Kidney (tissue), 14 donors: ENCODE results near the gene PXDN. TPM values are rescaled to one million over a fixed set of nuclear protein-coding genes. Genes with fewer than 3 reads are reported as not detected.

Experiments
- DNase-seq, 5 donors: peaks; one replicate each; pipeline ENCODE4 v3.0.0-alpha.2; 2013 to 2020
- FAIRE-seq: peaks from 2 replicates; lab custom pipeline; 2012; peaks lifted over from hg19 to GRCh38; lab: Jason Lieb, UNC
- H3K27ac ChIP-seq, 2 donors: one replicate each; pipeline ENCODE4 v1.7.0; 2013; ENCODE audit warnings: low read depth in 2 of 2, low read length in 2 of 2, inconsistent platforms in 1 of 2
- H3K27me3 ChIP-seq: one replicate; pipeline ENCODE4 v1.7.1; 2013; ENCODE audit warnings: low read length, inconsistent platforms; ENCODE audit not compliant: control insufficient read depth, insufficient read depth
- H3K36me3 ChIP-seq, 3 donors: one replicate each; pipeline versions ENCODE4 v1.7.0 to v1.7.1; 2013; ENCODE audit warnings: low read length in 3 of 3, control low read depth in 1 of 3, inconsistent platforms in 1 of 3; ENCODE audit not compliant: insufficient read depth in 3 of 3, control insufficient read depth in 2 of 3
- H3K4me1 ChIP-seq, 3 donors: one replicate each; pipeline versions ENCODE4 v1.7.0 to v1.7.1; 2013; ENCODE audit warnings: low read length in 3 of 3, inconsistent platforms in 1 of 3, low read depth in 1 of 3; ENCODE audit not compliant: control insufficient read depth in 2 of 3, insufficient read depth in 2 of 3
- H3K4me3 ChIP-seq, 3 donors: one replicate each; pipeline versions ENCODE4 v1.7.0 to v1.8.1; 2013; ENCODE audit warnings: low read length in 3 of 3, control low read depth in 1 of 3, inconsistent platforms in 1 of 3
- H3K9ac ChIP-seq, 3 donors: one replicate each; pipeline versions ENCODE4 v1.7.0 to v1.7.1; 2013; ENCODE audit warnings: low read length in 3 of 3, control low read depth in 1 of 3, inconsistent platforms in 1 of 3
- H3K9me3 ChIP-seq, 3 donors: one replicate each; pipeline versions ENCODE4 v1.7.0 to v1.7.1; 2013; ENCODE audit warnings: low read length in 3 of 3, control low read depth in 1 of 3, inconsistent platforms in 1 of 3; ENCODE audit not compliant: control insufficient read depth in 2 of 3, insufficient read depth in 1 of 3
- CTCF ChIP-seq: IDR thresholded peaks from 3 replicates; pipeline ENCODE4 v1.5.1; 2012; ENCODE audit warnings: mild to moderate bottlenecking, moderate library complexity, borderline replicate concordance; ENCODE audit not compliant: insufficient read depth; ENCODE audit errors: extremely low read depth
- intact Hi-C: fragments of 100-400 bp; cut with DNase I; formaldehyde crosslinking; loops from one replicate; pipeline ENCODE4 v1.11.1; 2022
- polyA plus RNA-seq: library from polyadenylated mRNA; stranded (reverse); fragments of 350-450 nt; fragmentation: Illumina TruSeq; extraction: RNeasy Lipid Tissue Mini Kit (QIAGEN cat#74804); gene quantifications from one replicate; pipeline ENCODE4 v1.2.3, GENCODE V29; 2014; ENCODE audit warnings: low read depth, low replicate concordance; ENCODE audit not compliant: insufficient read depth
- total RNA-seq: library from RNA; stranded (reverse); fragmentation: NEBNext Ultra II Directional; extraction: Animal tissue kit (Norgen Biotek cat#: 25700); gene quantifications from one replicate; pipeline ENCODE4 v1.2.1, GENCODE V29; 2021
- donor health status: control.
- donor health status: control.
- donor health status: control.
- donor health status: control.
- donor health status: control.
- donor health status: DM: yes; HTN: yes; CAD: no.
- donor health status: Normal renal cell carcinoma (clear cell type).

Gene PXDN
- total and polyA plus RNA-seq, 2 donors from 2014 or later: 4.7 to 42.3 TPM

GRCh38 chr2:1747065-1747941 lies 3.0 kb upstream of the PXDN start:
- intact Hi-C loops: loop anchor here (5.0 kb wide), 1 partner anchor 155 kb away; no protein-coding TSS in a partner anchor
- H3K27me3 ChIP-seq: no peaks in the 10 kb centered on the region
- TF ChIP-seq CTCF: no peak
- H3K27ac ChIP-seq: no peak overlapping the region
- DNase-seq: peak in 3 of 5 donors; percentile 7 to 46 (median 36)
- FAIRE-seq: no peak
- no peaks in the 10 kb centered on the region for H3K36me3 ChIP-seq
- H3K9me3 ChIP-seq: no peaks in the 10 kb centered on the region
- H3K9ac ChIP-seq: no peak overlapping the region
- no peaks in the 10 kb centered on the region for H3K4me1 ChIP-seq
- no peak overlapping the region for H3K4me3 ChIP-seq

- Histone ChIP-seq H3K4me1 (no peaks in the 10 kb centered on the region), H3K27ac (no peak overlapping the region), H3K4me3 (no peak overlapping the region), H3K9me3 (no peaks in the 10 kb centered on the region), H3K9ac (no peak overlapping the region), H3K36me3 (no peaks in the 10 kb centered on the region), H3K27me3 (no peaks in the 10 kb centered on the region)
- no peak for TF ChIP-seq CTCF
- intact Hi-C loops: loop anchor here (5.0 kb wide), 1 partner anchor 154 kb away; no protein-coding TSS in a partner anchor
- DNase-seq (peak in 2 of 5 donors; percentile 6 to 39), FAIRE-seq (no peak)
Measured at GRCh38 chr2:1746174-1747064, 2.1 kb upstream of the PXDN start.

GRCh38 chr2:1745171-1746023 lies 1.1 kb upstream of the PXDN start:
- no peak for TF ChIP-seq CTCF
- DNase-seq (peak in 3 of 5 donors; percentile 10 to 62 (median 53)), FAIRE-seq (no peak)
- H3K4me3 ChIP-seq: no peak overlapping the region
- peak overlapping the region in 1 of 2 donors; percentile 57 for H3K27ac ChIP-seq
- H3K9me3 ChIP-seq: no peaks in the 10 kb centered on the region
- H3K27me3 ChIP-seq: no peaks in the 10 kb centered on the region
- no peaks in the 10 kb centered on the region for H3K36me3 ChIP-seq
- intact Hi-C loops: loop anchor here (5.0 kb wide), 1 partner anchor 153 kb away; no protein-coding TSS in a partner anchor
- H3K9ac ChIP-seq: no peak overlapping the region
- H3K4me1 ChIP-seq: no peaks in the 10 kb centered on the region
